ENCODE results near the gene TIAM1. TPM values are rescaled to one million over a fixed set of nuclear protein-coding genes. Genes with fewer than 3 reads are reported as not detected.

Gene TIAM1
- total RNA-seq, 1 donor from 2014 or later, result 17.8 TPM

GRCh38 chr21:31220575-31220974 is 123.5 kb downstream of the TIAM1 start:
- Histone ChIP-seq H3K9ac (ENCODE audit: low read length) (no peak overlapping the region), H3K27me3 (ENCODE audit: insufficient read depth, low read length) (no peaks in the 10 kb centered on the region), H2AFZ (ENCODE audit: low read depth, low read length) (no peak overlapping the region), H3K36me3 (ENCODE audit: insufficient read depth, low read length) (peaks cover 3% of the 10 kb centered on the region), H3K4me2 (ENCODE audit: low read length) (no peak overlapping the region), H3K4me1 (ENCODE audit: insufficient read depth, low read length) (no peaks in the 10 kb centered on the region), H4K20me1 (ENCODE audit: insufficient read depth, low read length) (no peaks in the 10 kb centered on the region), H3K79me2 (ENCODE audit: insufficient read depth, low read length) (no peaks in the 10 kb centered on the region), H3K9me3 (ENCODE audit: insufficient read depth, low read depth, low read length) (no peaks in the 10 kb centered on the region), H3K27ac (ENCODE audit: low read depth, low read length) (no peak overlapping the region), H3K4me3 (ENCODE audit: insufficient read depth, low read depth, low read length) (no peak overlapping the region)
- TF ChIP-seq EZH2 (IDR thresholded peaks at IDR 0.05; ENCODE audit: insufficient read depth, low read length) (no peak), CTCF (IDR thresholded peaks at IDR 0.05; ENCODE audit: insufficient read depth, low read depth, low read length) (no peak)
- FAIRE-seq, result no peak
- peaks cover 11% of the 10 kb centered on the region for H3K4me1 Mint-ChIP-seq (ENCODE audit: low read depth, unreplicated experiment)
- H3K9me3 Mint-ChIP-seq (ENCODE audit: unreplicated experiment), result no peaks in the 10 kb centered on the region
- no peaks in the 10 kb centered on the region for H3K27me3 Mint-ChIP-seq (ENCODE audit: low read depth, unreplicated experiment)
- H3K4me3 Mint-ChIP-seq (ENCODE audit: unreplicated experiment), result no peak overlapping the region
- H3K27ac Mint-ChIP-seq (ENCODE audit: unreplicated experiment), result no peak overlapping the region
- peaks cover 5% of the 10 kb centered on the region for H3K36me3 Mint-ChIP-seq (ENCODE audit: low read depth, unreplicated experiment)
- DNase-seq (ENCODE audit: low read depth), result peak; percentile 7

DNA sequence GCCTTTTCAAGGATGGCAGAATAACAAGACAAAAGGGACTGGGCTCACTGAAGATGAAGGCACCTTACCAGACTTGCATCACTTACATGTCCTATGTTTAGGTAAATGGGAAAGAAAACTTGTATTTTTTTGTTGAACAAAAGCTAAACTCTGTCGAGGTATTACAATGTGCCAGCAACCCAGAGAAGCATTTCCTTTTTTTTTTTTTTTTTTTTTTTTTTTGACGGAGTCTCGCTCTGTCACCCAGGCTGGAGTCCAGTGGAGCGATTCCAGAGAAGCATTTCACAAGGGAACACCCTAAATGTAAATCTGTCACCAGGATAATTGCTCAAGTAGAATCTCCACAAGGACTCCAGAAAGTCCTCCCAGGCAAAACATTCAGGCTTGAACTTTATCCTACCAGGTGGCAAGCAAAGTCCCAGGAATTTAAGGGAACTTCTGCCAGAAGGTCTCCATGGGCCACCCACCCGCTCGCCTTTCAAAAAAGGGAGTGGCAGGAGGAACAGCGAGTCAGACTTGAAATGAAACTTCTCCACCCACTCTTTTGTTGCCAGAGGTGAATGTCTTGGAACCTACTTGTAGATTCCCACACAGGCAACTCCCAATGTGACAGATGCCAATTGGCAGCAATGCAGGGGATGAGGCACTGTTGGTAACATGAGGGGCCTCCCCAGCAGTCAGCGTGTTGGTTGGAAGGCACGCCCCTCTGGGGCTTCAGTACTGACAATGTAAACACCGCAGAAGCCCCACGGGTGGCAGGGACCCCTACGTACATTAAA is 125.0 kb downstream of the TIAM1 start:
- TF ChIP-seq EZH2 (IDR thresholded peaks at IDR 0.05; ENCODE audit: insufficient read depth, low read length), result no peak
- no peak for TF ChIP-seq CTCF (IDR thresholded peaks at IDR 0.05; ENCODE audit: insufficient read depth, low read depth, low read length)
- Histone ChIP-seq H3K4me2 (ENCODE audit: low read length) (peak overlapping the region; percentile 67), H3K36me3 (ENCODE audit: insufficient read depth, low read length) (peaks cover 3% of the 10 kb centered on the region), H4K20me1 (ENCODE audit: insufficient read depth, low read length) (no peaks in the 10 kb centered on the region), H3K27ac (ENCODE audit: low read depth, low read length) (no peak overlapping the region), H2AFZ (ENCODE audit: low read depth, low read length) (peak overlapping the region; percentile 55), H3K4me1 (ENCODE audit: insufficient read depth, low read length) (no peaks in the 10 kb centered on the region), H3K27me3 (ENCODE audit: insufficient read depth, low read length) (no peaks in the 10 kb centered on the region), H3K79me2 (ENCODE audit: insufficient read depth, low read length) (no peaks in the 10 kb centered on the region), H3K9ac (ENCODE audit: low read length) (no peak overlapping the region), H3K9me3 (ENCODE audit: insufficient read depth, low read depth, low read length) (no peaks in the 10 kb centered on the region), H3K4me3 (ENCODE audit: insufficient read depth, low read depth, low read length) (no peak overlapping the region)
- H3K9me3 Mint-ChIP-seq (ENCODE audit: unreplicated experiment), result no peaks in the 10 kb centered on the region
- no peaks in the 10 kb centered on the region for H3K27me3 Mint-ChIP-seq (ENCODE audit: low read depth, unreplicated experiment)
- peaks cover 11% of the 10 kb centered on the region for H3K4me1 Mint-ChIP-seq (ENCODE audit: low read depth, unreplicated experiment)
- peaks cover 5% of the 10 kb centered on the region for H3K36me3 Mint-ChIP-seq (ENCODE audit: low read depth, unreplicated experiment)
- H3K27ac Mint-ChIP-seq (ENCODE audit: unreplicated experiment), result no peak overlapping the region
- FAIRE-seq, result no peak
- DNase-seq (ENCODE audit: low read depth), result peak; percentile 61
- no peak overlapping the region for H3K4me3 Mint-ChIP-seq (ENCODE audit: unreplicated experiment)

DNA sequence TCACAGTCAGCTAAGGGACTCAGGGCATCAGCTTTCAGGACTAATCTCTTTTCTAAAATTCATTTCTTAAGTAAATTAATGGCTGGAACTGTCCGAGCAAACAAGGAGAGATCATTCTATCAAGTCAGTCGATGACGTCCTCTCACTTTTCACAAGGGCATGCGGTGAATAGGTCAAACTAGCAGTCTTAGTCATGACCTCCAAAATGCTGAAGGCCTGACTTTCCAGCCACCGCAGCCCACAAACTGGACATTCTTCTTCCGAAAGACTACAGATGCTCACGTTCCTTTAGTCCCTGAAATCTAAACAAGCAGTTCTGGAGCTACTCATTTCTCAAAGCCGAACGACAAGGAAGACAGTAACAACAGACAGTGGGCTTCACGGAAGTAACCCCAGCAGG is 127.9 kb downstream of the TIAM1 start:
- no peak for DNase-seq (ENCODE audit: low read depth)
- peaks cover 11% of the 10 kb centered on the region for H3K4me1 Mint-ChIP-seq (ENCODE audit: low read depth, unreplicated experiment)

More for the DNA sequence above, 127.9 kb downstream of the TIAM1 start:
- Histone ChIP-seq H3K36me3 (ENCODE audit: insufficient read depth, low read length) (peaks cover 3% of the 10 kb centered on the region), H4K20me1 (ENCODE audit: insufficient read depth, low read length) (no peaks in the 10 kb centered on the region), H3K4me1 (ENCODE audit: insufficient read depth, low read length) (no peaks in the 10 kb centered on the region), H3K27ac (ENCODE audit: low read depth, low read length) (no peak overlapping the region), H3K9me3 (ENCODE audit: insufficient read depth, low read depth, low read length) (no peaks in the 10 kb centered on the region), H3K27me3 (ENCODE audit: insufficient read depth, low read length) (no peaks in the 10 kb centered on the region), H3K79me2 (ENCODE audit: insufficient read depth, low read length) (no peaks in the 10 kb centered on the region), H3K9ac (ENCODE audit: low read length) (no peak overlapping the region), H2AFZ (ENCODE audit: low read depth, low read length) (no peak overlapping the region), H3K4me3 (ENCODE audit: insufficient read depth, low read depth, low read length) (no peak overlapping the region), H3K4me2 (ENCODE audit: low read length) (no peak overlapping the region)
- no peak for FAIRE-seq
- Mint-ChIP-seq H3K27me3 (ENCODE audit: low read depth, unreplicated experiment) (no peaks in the 10 kb centered on the region), H3K36me3 (ENCODE audit: low read depth, unreplicated experiment) (peaks cover 5% of the 10 kb centered on the region), H3K9me3 (ENCODE audit: unreplicated experiment) (no peaks in the 10 kb centered on the region), H3K4me3 (ENCODE audit: unreplicated experiment) (no peak overlapping the region), H3K27ac (ENCODE audit: unreplicated experiment) (no peak overlapping the region)
- no peak for TF ChIP-seq CTCF (IDR thresholded peaks at IDR 0.05; ENCODE audit: insufficient read depth, low read depth, low read length)
